GM19239 (cell line): ENCODE measurements around the gene PEMT.

Experiments
- DNase-seq: peaks from one replicate; pipeline ENCODE4 v3.0.0; 2011; ENCODE audit warnings: low spot score; ENCODE audit not compliant: insufficient read length
- FAIRE-seq: peaks from 2 replicates; lab custom pipeline; 2011; peaks lifted over from hg19 to GRCh38; lab: Jason Lieb, UNC

Gene PEMT

DNA sequence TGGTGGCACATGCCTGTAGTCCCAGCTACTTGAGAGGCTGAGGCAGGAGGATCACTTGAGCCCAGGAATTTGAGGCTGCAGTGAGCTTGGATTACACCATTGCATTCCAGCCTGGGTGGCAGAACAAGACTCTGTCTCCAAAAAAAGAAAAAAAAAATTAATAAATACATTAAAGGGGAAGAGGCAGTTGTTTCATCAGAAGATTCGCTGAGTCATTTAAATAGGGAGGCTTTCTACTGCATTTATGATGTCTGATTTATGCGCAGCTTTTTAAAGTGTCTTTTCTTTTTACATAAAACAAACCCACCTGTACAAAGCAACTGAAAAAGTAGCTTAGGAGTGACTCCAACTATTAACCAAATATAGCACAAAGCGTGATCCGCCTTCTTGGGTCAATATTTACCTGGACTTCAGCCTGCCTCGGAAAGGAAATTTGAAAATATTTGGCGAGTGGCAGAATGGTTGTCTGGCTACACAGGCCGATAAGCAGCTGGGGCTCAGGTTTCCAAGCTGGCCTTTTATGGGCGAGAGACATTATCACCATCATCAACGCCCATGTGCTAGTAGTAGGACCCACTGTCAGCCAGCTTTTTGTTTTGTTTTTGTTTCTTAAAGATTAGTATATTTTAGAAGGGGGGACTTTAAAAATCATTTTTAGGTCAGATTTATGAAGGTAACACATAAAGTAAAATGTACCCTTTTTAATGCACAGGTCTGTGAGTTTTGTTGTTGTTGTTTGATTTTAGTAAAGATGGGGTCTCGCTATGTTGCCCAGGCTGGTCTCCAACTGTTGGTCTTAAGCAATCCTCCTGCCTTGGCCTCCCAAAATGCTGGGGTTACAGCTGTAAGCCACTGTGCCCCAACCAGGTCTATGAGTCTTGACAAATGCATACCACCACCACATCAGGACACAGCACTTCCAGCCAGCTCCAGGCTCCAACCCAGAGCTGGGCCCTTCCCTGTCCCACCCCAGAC is 52.8 kb downstream of the PEMT start:
- no peak for FAIRE-seq
- DNase-seq: no peak

DNA sequence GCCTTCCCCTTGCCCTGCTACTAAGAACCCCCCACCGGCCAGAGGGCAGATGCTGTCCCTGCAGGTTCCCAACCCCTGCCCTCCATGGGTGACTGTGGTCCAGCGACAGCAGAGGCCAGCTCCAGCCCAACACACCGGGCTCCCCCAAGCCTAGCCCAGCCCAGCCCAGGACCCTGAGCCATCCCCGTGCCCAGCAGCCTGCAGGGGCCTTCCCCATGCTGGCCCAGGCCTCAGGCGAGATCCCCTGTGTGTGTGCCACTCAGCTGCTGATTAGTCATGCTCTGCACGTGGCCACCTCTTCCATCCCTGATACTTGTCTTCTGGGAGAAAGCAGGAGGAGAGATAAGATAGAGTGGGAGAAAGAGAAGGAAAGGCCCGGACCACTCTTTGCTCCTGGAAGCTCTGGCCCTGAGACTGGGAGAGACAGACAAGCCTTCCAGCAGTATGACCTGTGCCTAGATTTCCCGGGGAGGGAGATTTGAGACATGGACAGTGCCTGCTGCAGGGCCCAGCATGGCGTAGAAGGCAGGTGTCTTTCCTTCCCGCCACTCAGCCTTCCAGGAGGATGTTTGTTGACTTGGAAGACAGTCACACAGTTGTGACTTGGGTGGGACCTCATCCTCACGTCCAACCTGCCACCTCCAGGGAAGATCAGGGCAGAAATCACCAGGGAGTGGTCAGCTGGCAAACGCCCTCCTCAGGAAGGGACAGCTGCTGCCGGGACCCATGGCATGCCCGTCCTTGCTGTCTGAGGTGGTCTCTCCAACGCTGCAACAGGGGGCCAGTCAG is 54.0 kb downstream of the PEMT start:
- no peak for DNase-seq
- FAIRE-seq: no peak

DNA sequence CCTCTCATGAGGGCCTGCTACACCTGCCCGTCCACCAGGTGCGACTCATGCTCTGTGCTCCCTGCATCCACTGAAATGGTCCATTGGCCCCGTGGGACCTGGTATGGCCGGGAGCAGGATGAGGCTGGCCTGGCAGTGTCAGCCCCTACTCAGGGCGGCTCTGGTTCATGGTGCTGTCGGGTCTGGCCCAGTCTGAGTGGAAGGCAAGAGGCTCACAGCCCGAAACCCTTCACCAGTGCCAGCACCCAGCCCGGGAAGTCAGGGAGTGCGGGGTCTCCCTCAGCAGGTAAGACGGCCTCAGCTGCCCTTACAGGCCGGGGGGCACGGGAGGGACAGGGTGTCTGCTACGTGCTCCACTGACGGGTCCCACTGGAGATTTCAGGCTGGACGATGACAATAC is 54.8 kb downstream of the PEMT start:
- FAIRE-seq: no peak
- DNase-seq: no peak

DNA sequence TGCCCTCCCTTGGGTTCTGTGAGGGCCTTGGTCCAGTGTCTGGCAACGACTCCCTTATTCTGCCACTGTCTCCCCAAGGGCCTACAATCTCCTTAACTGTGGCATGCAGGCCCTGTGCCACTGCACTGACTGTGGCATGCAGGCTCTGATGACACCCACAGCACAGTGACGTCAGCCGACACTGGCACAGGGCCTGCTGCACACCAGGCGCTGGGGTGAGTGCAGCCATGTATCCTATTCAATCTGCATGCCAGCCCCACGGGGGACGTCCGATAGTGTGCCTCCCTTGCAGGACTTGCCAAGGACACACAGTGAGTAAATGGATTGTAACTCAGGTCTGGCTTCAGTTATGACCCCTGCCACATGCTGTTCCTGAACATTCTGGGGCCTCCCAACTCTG is 55.6 kb downstream of the PEMT start:
- DNase-seq (no peak), FAIRE-seq (no peak)

DNA sequence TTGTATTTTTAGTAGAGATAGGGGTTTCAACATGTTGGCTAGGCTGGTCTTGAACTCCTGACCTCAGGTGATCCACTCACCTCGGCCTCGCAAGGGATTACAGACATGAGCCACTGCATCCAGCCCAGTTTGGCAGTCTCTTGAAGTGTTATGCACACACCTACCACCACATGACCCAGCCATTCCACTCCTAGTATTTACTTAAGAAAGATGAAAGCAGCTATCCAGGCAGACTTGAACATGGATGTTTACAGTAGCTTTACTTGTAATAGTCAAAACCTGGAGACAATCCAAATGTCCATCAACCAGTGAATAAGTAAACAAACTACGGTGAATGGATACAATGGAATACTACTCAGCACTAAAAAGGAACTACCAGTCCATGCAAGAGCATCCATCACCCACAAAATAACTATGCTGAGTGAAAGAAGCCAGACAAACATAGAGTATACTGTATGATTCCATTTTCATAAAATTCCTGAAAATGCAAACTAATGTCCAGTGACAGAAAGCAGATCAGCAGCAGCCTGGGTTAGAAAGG is 57.5 kb downstream of the PEMT start:
- DNase-seq (no peak), FAIRE-seq (no peak)

DNA sequence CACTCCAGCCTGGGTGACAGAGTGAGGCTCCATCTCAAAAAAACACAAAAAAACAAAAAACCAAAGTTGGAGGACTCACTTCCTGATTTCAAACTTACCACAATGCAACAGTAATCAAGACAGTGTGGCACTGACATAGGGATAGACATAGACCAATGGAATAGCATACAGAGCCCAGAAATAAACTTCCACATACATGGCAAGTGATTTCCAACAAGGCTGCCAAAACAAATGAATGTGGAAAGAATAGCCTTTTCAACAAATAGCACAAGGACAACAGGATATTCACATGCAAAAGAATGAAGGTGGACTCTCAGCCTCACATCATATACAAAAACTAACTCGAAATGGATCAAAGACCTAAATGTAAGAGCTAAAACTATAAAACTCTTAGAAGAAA is 58.5 kb downstream of the PEMT start:
- FAIRE-seq: no peak
- DNase-seq: no peak

DNA sequence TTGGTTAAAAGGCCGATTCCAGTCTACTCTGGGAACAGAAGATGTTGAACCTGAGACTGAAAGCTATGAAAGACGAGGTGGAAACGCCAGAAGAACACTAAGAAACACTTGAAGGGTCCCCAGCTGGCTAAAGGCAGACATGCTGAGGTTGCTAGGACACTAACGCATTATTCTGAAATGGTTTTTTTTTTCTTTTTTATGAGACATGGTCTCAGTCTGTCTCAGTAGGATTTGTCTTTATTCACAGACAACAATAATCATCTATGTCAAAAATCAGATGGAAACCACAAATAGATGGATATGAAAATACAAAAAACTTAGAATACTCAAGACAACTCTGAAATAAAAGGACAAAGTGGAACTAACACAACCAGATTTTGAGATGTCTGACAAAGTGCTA is 60.4 kb downstream of the PEMT start:
- no peak for FAIRE-seq
- DNase-seq: no peak

DNA sequence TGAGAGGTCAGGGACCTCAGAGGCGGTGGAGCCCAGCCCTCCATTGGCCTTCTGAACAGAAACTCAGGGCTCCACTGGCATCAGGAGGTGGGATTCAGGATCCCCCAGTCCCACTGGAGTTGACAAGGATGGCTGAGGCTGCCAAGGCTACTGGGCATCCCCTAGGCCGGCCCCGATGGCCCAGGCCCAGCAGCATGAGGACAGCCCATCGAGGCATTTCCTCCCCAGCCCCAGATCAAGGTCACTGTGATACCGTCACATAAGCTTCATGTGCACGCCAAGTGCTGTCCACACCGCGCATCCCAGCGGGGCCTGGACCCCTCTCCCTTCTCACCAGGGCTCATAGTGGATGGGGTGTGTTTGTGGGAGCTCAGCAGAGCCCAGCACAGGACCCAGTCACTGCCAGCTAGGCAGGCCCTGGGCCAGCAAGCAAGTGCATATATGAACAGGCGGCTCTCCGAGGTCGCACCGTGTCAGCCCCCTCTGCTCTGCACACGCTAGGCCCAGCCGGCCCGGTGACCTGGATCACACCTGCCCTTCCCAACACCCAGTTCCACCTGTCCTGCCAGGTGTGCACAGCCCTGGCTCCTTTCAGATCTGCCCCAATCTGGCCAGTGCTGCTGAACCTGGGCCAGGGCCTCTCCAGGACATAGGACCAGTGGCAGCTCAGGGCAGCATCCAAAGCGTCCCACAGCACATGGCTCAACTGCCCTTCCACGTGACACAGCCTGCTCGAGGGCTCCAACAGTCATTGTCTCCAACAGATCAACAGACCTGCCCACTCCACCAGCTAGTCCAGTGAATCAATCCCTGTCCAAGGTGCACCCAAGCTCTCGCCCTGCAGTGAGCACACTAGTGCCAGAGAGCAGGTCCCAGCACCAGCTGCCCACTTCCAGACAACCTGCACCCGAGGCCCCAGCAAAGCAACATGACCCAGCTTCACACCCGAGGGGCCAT is 62.5 kb downstream of the PEMT start:
- no peak for FAIRE-seq
- DNase-seq: no peak

DNA sequence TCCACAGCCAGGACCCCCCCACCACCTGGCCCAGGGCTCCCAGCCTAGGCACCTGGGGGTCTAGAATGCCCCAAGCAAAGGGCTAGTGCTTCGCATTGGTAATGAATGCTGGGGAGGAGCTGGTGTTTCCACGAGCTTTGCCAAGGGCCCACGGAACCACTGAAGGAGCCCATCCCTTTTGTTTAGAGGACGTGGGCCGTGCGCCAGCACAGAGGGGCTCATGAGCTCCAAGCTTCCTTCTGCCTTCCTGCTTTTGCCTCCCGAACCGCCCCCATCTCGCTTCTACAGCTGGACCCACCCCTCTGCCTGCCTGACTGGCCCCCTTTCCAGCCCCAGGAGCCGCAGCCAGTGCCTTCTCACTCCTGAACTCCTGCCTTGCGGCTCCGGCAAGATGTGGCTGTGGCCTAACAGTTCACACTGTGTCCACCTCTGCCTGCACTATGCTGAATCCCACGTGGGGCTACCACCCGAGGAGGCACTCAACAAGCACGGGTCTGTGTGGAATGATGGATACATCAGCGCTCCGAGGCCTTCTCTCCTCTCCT is 63.5 kb downstream of the PEMT start:
- no peak for FAIRE-seq
- no peak for DNase-seq

DNA sequence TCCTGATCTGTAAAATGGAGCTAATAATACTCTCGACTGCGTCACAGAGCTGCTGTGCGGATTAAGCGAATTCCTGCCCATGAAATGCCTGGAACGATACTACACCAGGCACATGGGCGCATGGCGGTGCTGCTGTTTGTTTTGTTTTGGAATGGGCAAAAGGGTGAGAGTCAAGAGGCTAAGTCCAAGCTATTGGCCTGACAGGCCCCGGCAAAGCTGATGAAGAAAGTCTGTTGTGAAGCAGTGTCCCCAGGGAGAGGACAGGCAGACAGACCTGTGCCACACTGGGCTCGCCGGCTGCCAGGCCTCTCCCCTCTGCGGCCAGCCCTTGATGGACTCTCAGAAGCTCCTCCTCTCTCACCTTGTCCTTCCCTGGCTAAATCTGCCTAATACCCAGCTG is 64.0 kb downstream of the PEMT start:
- no peak for DNase-seq
- FAIRE-seq: no peak

DNA sequence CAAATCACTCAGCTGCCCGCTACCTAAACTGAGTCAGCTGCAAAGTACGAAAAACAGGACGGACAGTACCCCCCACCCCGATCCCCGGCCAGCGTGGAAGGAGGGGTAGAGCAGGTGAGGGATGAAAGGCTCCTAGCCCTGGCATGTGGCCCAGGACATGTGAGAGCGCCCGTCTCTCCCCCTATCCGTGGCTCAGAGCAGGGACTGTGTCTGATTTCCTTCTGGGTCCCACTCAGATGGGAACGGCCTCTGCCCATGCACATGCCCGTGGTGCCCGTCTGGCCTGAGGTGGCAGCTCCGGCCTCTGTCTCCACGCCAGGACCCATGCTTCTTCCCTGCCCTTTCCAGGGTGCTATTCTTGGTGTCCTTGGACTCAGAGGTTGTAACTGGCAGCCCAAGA is 65.1 kb downstream of the PEMT start:
- DNase-seq (no peak), FAIRE-seq (no peak)

DNA sequence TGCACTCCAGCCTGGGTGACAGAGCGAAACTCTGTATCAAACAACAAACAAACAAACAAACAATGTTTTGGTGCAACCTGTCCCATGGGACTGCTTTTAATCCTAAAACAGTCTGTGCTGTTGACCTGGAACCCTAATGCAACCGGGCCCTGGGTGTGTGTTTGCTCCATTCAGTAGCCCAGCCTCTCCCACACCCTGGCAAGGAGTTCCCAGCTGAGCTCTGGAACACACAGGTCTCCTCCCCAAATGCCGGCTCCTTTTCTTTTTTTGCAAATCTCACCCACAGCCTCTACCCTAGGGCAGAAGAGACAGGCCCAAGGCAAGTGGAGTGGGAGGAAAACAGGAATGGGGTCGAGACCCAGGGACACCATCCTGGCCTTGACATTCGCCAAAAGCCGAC is 65.6 kb downstream of the PEMT start:
- FAIRE-seq: no peak
- DNase-seq: no peak

DNA sequence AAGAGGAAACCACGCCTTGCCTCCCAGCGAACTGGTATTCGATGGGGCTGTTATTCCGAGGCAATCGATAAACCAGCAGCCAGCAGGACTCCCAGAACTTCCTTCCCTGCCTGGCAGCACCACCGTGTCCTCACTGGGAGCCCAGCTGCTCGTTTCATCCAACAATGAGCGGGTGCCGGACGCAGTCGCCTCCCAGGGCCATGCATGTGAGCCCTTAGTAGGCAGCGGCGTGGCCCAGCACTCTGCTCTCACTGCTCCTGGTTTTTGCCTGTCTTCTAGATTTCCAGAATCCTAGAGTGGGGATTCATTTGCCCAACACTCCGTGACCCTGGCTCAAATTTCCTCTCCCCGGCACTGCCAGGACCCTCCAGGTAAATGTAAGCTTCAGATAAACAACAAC is 66.2 kb downstream of the PEMT start:
- no peak for FAIRE-seq
- DNase-seq: no peak

DNA sequence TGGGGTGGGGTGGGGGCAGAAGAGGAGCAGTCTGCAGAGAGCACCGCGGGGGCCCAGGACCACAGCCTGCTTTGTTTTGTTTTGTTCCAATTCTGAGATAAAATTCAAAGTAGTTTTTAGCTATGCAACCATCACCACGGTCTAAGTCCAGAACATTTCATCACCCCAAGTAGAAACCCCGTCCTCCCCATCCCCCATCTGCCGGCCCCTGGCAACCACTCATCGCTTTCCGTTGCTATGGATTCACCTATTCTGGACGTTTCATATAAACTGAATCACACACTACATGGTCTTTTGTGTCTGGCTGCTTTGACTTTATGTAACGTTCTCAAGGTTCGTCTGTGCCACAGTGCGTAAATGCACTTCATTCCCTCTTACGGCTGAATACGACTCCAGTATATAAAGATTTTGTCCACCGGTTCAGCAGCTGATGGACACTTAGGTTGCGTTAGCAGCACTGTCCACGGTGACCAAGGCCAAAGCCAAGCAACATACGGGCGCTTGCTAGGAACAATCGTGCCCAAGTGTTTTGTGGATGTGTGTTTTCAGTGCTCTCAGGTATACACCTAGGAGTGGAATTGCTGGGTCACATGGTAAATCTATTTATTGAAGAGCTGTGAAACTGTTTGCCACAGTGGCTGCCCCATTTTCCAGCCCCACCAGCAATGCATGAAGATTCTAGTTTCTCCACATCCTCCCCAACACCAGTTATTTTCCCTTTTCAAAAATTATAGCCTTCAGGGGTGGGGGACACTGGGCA is 67.6 kb downstream of the PEMT start:
- DNase-seq (no peak), FAIRE-seq (no peak)

DNA sequence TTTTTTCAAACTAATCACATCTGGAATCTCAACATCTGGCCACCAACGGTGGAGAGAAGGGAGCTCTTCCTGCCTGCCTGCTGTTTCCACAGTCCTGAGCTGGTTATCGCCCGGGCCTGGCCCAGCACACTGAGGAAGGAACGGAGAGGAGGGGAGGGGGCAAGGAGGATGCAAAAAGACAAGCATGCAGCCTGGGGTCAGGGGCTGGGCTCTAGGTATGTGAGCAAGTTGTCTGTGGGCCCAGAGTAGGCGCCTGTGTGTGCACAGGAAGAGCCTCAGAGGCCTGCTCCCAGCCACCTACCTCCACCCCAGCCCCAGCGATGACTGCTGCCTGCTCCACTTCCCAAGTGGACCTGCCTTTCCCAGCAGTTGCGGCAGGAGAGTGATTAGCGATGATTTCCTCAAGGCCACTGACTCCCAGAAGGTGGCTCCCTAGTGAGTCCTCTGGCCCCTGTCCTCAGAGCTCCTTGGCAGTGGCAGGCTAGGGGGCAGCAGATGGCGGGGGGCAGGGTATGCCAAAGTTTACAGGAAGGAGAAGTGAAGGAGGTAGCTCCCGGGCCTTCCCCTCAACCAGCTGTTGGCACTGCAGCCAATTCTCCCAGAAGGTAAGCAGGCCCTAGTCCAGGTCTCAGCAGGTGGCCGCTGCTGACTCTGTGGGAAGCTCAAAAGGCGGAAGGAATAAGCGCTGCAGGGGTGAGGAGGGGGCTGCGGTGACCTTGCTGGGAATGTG is 68.3 kb downstream of the PEMT start:
- DNase-seq (no peak), FAIRE-seq (no peak)

DNA sequence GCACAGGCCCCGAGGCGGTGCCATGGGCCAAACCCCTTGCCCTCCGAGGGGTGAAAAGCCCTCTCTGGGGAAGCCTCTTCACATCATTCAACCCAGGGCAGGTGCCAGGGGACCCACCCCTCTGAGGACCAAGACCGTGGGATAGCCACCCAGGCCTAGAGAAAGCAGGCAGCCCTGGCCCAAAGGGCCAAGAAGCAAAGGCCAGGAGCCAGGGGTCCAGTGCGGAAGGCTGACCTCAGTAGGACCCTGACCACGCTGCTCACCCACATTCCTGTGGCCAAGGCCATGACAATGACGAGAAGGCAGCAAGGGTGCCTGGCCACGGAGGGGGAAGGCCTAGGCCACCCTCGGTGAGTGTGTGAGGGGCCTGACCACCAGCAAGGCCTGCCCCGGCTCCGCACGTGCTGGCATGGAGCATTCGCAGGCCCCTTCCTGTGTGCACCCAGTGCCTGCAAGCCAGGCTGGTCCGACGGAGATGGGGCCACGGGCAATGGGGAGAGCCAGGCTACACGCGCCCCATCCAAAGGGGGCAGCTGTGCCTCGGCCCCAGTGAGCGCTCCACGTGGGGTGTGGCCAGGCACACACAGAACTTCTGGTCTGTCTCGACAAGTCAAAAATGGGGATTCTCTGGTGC is 70.8 kb downstream of the PEMT start:
- DNase-seq (no peak), FAIRE-seq (no peak)

DNA sequence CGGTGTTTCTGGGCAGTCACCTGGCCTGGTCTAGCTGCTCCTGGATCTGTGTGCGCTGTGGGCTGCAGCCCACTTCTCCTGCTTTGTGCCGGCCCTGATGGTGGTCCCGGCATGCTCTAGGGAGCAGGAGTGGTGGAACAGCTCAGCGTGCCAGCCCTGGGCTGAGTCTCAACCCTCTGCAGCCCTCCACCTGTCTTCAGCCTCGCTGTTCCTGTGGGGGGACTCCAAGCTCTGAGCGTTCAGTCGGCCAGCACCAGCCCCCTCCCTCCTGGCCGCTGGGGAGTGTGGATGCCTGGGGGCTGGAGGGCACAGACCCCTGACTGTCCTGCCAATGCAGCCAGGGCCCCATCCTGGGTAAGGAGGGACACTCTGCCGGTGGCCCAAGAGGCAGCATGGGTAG is 71.6 kb downstream of the PEMT start:
- no peak for DNase-seq
- no peak for FAIRE-seq

DNA sequence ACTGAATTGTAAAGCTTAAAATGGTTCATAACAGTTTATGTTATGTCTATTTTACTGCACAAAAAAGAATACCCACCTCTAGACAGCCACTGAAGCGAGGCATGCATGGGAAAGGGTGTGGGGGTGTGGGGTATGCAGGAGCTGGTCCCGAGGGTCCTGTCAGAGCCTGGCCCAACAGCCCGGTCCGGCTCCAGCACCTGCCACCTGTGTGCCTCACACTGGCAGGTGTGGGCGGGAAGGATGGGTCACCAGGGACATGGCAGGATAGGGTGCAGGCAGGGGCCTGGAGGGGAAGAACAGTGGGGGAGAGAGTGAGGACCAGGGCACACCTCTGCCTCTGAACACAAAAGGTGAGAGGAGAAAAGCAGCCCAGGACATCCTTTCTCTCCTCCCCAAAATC is 72.6 kb downstream of the PEMT start:
- DNase-seq: no peak
- no peak for FAIRE-seq
